GM13977 (cell line): ENCODE results near the gene CCDC167.

Experiments
- DNase-seq: peaks from one replicate; pipeline ENCODE4 v3.0.0; 2012; ENCODE audit warnings: low spot score
- in situ Hi-C: fragments of 300-500 bp; cut with MboI; formaldehyde crosslinking; loops from one replicate; pipeline ENCODE4 v1.12.0; 2022; ENCODE audit warnings: low sequenced_read_pairs, low pct_unique_long_range_greater_than_20kb, mixed read lengths, inconsistent platforms; ENCODE audit not compliant: unreplicated experiment
- TF ChIP-seq, protein P1 (sequence below): IDR thresholded peaks from 2 replicates; pipeline ENCODE4 v1.5.1; 2012; ENCODE audit warnings: mild to moderate bottlenecking, control low read depth; ENCODE audit not compliant: insufficient read depth; ENCODE audit errors: extremely low read depth, missing control alignments

CCDC167 gene

DNA sequence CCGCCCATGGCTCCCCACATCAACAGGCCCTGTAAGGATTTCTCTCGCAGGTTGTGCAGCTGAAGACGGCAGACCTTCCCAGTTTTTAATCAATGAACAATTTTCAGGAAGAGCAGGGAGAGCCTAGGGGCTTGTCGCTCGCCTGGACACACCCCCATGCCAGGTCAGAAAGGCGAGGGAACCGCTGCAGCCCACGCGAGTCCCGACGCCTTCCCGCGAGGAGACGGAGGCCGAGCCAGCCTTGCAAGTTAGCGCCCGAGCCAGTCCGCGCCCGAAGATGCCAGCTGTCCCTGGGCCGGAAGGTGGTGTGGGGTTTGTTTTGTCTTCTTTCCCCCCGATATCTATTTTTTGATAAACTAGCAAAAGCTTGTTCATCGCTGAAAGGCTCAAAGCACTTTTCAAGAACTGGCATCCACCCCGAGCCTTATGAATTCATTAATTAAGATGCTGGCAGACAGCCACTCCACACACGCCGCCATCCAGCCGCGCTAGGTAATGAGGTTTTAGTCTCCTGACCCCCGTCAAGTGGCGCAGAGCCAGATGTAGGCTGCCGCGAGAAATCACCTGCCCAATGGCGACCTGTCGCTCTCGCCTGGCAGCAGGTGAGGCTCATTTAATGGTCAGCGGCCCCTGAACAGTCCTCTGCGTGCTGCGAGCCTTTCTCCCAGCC, 6.6 kb downstream of the CCDC167 start:
- no peak for DNase-seq
- in situ Hi-C loops, result no loop called here
- TF ChIP-seq, protein P1, sequence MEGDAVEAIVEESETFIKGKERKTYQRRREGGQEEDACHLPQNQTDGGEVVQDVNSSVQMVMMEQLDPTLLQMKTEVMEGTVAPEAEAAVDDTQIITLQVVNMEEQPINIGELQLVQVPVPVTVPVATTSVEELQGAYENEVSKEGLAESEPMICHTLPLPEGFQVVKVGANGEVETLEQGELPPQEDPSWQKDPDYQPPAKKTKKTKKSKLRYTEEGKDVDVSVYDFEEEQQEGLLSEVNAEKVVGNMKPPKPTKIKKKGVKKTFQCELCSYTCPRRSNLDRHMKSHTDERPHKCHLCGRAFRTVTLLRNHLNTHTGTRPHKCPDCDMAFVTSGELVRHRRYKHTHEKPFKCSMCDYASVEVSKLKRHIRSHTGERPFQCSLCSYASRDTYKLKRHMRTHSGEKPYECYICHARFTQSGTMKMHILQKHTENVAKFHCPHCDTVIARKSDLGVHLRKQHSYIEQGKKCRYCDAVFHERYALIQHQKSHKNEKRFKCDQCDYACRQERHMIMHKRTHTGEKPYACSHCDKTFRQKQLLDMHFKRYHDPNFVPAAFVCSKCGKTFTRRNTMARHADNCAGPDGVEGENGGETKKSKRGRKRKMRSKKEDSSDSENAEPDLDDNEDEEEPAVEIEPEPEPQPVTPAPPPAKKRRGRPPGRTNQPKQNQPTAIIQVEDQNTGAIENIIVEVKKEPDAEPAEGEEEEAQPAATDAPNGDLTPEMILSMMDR, result no peak

DNA sequence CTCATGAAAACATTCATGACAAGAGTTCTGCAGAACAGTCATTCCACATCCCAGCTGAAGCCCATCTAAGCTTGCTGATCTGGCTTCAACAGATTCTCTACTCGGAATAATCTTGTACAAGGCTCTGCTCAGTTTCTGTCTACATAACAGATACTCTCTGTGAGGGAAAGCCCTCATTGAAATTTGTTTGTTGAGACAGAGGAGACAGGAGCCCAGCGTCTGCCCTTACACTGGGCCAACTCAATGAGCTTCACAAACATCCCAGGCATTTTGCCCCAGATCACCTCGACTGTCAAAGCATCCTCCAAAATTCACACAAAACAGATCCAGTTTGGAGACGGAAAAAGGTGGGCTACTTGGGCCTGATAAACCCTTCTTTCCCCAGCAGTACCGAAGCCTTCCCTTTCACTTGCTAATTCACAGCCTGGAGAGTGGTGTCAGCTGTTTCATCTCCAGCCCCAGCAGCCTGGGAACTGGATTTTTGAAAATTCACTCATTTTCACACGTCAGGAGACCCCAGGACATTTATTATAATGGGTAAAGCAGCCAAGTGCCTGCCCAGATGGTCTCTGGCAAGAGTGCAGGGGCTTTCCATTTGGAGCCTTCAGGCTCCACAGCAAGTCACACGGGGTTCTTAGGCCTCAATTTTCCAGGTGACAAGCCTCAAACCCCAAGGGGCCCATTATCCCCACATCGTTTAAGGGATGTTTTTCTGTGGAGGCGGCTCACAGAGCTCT, 7.3 kb downstream of the CCDC167 start:
- in situ Hi-C loops, result no loop called here

DNA sequence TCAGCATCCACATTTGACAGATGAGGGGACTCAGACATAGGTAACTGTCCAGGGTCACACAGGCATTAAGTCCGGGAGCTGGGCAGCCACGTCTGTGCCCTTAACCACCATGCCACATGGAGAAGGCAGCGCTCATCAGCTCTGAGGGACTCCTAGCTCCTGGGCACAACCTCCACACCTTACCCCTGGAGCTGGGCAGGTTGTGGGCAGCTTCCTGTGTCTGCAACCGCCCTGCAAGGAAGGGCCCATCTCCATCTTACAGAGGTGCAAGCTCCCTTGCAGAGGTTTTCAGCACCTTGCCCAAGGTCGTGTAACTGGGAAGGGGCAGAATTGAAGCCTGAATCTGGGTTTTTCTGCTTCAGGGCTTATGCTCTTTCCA, 7.9 kb downstream of the CCDC167 start:
- TF ChIP-seq, protein P1, result no peak
- in situ Hi-C loops, result no loop called here
- no peak for DNase-seq

More for the DNA sequence above, 7.3 kb downstream of the CCDC167 start:
- DNase-seq, result no peak
- TF ChIP-seq, protein P1, result no peak

DNA sequence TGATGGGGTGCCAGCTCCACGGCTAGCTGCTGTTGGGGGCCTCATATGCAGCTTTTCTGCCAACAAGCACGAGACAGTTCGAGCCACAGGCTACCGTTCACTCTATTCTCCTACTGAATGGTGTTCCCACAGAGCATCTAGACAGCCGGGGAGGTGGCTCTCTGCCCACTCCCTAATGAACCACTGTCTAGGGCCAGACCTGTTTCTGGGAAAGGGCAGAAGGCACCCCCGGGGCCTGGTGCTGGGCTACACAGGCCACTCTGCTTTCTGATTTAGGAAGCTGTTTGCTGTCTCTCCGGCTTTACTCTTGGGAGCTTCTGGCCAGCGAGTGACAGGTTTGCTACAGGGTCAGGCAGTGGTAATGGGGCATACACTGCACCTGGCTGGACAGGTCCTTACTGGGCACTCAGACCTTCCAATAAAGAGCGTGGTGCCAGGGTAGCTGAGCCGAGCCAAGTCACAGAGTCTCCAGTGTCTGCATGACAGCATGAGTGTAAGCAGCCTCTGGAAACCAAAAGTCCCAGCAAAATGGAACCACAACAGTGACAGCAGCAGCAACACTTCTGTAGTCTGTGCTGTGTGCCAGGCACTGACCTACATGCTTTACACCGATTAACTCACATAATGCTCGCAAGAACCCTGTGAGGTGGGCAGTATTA, 8.4 kb downstream of the CCDC167 start:
- TF ChIP-seq, protein P1, result no peak
- DNase-seq, result no peak
- in situ Hi-C loops, result no loop called here

DNA sequence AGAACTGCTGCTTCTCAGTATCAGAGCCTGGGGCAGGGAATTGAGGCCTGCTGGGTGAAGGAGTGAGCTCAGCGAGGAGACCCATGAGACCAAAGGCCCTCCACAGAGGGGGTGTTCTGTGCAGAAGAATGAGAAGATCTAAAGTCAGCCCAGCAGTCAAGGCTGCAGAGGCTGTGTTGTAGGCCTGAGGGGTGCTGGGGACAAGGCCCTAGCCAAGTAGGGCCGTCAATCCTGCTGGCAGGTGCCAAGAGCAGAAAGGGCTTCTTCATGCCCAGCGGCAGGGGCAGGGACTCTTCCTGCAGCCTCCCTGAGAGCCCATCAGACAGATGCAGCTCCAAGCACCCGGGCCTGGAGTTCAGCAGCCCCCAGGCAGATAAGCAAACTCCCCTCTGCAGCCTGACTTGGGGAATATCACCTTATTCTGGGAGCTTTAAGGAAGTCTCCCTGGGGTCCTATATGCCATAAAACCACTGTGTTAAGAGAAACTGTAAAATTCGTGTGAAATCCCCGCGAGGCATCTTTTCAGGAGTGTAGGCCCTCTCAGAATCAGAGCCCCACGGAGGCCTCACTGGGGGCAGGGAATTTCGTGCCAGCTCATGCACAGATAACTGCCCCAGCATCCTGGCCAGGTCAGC, 9.0 kb downstream of the CCDC167 start:
- TF ChIP-seq, protein P1, result no peak
- DNase-seq, result no peak
- in situ Hi-C loops, result no loop called here

DNA sequence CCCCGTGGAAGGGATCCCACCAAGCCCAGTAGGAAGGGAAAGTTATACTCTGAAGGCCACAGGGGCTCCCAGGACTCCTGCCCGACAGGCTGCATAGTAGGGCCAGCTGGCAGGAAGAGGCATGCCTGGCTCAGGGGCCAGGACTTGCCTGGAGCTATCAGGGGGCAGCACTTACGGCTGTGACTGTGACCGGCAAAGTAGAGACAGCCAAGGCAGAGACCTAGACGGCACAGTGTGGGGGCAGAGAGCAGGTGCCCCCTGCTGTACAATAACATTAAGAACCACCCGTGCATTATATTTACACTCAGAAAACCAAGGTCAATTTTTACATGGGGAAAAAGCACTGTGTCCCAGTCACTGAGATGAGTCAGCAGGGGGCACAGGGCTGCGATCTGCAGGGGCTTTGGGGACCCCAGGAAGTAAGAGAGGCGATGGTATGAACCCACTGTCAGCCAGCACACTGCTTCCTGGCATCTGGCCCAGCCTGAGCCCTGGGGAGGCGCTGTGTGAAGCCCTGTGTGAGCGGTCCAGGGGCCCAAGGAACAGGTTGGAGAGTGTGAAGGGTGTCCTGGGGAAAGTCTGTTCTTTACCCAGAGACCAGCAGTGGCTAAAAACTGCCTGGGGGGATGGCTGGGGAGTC, 9.9 kb downstream of the CCDC167 start:
- TF ChIP-seq, protein P1, result peak; percentile 23
- no peak for DNase-seq
- in situ Hi-C loops, result loop anchor here (10.0 kb wide), 1 partner anchor 205 kb away; the partner anchor contains the start of gene MDGA1
